HK-2 (cell line): ENCODE measurements around the gene MPHOSPH8.
"Not testable (repeated sequence)": the region's sequence is repeated elsewhere in the genome, so short reads cannot be mapped to it uniquely, and the experiment has no call there.

ENCODE experiments used
- DNase-seq: peaks from one replicate; pipeline ENCODE4 v3.0.0-alpha.2; 2018; ENCODE audit not compliant: unreplicated experiment

MPHOSPH8 gene

DNA sequence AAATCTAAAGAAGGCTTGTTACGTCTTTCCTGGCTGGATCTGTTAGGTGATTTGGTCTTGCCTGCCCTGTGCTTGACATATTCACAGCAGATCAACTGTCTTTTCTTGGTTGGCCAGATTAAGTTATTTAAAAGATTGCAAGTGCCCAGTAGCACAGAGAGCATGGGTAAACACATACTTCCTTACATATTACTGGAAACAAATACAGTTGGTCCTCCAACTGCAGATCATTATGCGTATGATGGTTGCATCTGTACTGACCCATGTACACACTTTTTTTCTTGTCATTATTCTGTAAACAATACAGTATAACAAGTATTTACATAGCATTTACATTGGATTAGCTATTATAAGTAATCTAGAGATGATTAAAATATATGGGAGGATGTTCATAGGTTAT, 9.2 kb upstream of the MPHOSPH8 start:
- DNase-seq: no peak

DNA sequence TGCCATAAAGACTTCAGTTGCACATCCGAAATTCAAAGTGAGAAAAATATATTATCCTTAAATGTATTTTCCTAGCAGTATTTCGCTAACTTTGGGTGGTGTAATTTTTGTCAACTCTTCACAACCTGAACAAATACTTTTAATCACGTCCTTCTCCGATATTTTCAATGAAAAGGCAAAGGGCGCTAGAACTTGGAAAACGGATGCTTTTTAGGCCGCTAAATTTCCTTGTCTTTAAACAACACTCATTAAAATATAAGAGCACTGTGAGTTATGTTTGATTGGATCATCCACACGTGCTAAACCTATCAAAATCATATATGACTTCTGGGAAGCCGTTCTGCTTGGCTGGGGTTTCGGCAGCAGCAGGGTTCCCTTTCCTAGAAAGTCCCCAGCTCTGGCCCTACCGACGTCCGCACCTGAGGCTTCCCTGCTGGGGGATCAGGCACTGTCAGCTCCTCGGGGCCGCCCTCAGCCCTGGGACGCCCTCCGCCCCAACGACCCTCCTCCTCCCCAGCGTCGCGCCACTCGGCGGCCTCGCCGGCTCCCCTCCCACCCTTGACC, 462 bp upstream of the MPHOSPH8 start:
- no peak for DNase-seq

DNA sequence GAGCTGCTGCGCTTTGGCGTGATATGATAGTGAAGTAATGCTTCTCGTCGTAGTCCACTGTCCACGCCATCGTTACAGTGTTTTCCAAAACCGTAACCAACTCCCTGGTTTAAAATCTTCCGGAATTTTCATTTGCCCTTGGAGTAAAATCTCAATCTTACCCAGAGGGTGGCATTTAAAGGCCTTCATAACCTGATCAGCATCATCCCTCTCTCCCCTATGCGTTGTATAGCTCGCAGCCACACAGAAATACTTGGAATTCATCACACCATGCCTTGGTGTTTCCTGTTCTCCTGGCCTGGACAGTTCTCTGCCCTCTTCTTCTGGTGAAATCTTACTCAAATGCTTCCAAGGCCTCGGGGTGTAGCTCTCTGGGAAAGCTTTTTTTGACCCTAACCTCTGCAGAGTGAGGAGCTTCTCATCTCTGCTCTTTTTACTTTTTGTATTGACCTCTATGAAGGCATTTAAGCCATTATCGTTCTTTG, 839 bp downstream of the MPHOSPH8 start:
- peak; percentile 20 for DNase-seq

DNA sequence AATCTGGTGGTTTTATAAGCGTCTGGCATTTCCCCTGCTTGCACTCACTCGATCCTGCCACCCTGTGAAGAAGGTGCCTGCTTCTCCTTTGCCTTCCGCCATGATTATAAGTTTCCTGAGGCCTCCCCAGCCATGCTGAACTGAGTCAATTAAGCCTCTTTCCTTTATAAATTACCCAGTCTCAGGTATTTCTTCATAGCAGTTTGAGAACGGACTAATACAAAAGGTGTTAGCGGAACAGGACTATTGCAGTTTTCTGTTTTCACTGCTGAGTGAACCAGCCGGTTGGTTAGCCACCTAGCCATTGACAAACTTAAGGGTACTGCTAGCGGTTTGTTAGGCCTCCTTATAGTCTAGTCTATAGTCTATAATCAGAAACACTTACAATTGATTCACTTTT, 2.5 kb downstream of the MPHOSPH8 start:
- DNase-seq: not testable (repeated sequence)

DNA sequence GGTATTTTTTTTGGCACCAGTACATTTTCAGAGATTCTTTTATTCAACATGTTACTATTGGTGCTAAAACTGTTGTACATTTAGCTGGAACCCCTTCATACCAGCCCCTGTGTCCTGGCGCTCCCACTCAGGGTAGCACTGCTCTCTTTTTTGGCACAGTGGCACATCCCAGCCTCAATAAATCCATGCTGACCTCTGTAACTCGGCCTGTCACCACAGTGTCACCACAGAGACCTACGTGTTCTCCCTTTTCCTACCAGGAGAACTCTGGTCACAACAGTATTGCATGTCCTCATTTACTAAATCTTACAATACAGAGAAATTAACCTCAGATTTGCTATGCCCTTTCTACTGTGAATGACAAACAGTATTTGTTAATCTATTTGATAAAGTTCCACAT, 10.2 kb downstream of the MPHOSPH8 start:
- DNase-seq: no peak

GRCh38 chr13:19645000-19645399, 11.5 kb downstream of the MPHOSPH8 start:
- DNase-seq: no peak

DNA sequence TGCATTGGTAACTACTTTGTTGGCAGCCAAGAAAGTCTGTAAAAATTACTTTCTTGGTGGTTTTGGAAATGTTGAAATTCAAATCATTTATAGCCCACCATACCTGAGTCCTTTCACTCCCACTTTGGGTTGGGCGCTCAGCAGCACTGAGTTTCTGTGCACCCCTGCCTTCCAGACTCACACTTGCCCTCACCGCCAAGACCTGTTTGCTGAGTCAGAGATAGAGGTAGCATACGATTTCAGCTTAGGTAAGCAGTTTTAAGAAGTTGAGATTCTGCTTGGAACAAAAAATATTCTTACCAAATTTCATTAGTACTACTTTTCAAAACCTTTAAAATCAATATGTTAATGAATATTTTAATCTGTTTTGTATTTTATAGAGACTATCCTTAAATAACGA, 12.6 kb downstream of the MPHOSPH8 start:
- DNase-seq: no peak

DNA sequence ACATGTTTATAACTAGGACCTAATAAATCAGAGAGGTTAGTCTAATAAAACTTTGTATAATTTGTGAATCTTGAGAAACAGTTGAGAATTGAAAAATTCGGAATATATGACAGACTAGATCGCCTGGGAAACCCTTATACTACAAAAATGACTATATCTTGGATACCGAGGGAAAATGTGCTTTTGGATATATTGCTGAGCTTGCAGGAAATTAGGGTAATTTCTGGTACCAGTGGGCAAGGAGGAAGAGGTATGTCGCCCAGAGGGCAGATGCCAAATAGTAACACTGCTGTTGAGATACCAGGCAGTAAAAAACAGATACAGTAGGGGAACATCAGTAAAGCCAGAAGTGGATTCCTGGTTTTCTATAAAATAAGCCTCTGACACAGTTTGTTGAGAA, 17.3 kb downstream of the MPHOSPH8 start:
- DNase-seq: no peak

- no peak for DNase-seq
Observed at GRCh38 chr13:19657872-19658591, 24.6 kb downstream of the MPHOSPH8 start.

DNA sequence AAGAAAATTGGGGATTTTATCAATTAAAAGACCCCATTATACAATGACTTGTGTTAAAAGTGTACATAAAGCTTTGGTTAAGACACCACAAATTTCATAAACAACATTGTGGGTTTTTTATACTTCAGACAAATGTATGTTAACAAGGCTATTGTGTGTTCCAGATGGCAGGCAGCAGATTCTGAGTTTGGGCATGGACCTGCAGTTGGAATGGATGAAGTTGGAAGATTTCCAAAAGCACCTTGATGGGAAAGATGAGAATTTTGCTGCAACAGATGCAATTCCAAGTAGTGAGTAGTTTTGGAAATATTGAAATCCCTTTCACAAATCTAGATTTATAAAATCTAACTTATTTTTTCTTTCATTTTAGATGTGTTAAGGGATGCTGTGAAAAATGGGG, 25.4 kb downstream of the MPHOSPH8 start:
- no peak for DNase-seq

DNA sequence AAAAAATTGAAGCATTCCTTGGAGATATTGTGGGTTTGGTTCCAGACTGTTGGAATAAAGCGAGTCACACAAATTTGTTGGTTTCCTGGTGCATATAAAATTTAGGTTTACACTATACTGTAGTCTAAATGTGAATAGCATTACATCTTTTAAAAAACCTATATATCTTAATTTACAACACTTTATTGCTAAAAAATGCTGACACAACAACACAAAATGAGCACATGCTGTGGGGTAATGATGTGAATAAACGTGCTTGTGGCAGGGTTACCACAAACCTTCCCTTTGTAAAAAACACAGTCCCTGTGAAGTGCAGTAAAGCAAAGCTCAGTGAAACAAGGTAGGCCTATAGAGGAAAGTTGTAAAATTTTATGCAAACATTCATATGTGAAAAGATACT, 27.7 kb downstream of the MPHOSPH8 start:
- DNase-seq: no peak

- DNase-seq: no peak
Observed at GRCh38 chr13:19661561-19661960, 28.1 kb downstream of the MPHOSPH8 start.

- no peak for DNase-seq
Observed at GRCh38 chr13:19663416-19663979, 30.0 kb downstream of the MPHOSPH8 start.

DNA sequence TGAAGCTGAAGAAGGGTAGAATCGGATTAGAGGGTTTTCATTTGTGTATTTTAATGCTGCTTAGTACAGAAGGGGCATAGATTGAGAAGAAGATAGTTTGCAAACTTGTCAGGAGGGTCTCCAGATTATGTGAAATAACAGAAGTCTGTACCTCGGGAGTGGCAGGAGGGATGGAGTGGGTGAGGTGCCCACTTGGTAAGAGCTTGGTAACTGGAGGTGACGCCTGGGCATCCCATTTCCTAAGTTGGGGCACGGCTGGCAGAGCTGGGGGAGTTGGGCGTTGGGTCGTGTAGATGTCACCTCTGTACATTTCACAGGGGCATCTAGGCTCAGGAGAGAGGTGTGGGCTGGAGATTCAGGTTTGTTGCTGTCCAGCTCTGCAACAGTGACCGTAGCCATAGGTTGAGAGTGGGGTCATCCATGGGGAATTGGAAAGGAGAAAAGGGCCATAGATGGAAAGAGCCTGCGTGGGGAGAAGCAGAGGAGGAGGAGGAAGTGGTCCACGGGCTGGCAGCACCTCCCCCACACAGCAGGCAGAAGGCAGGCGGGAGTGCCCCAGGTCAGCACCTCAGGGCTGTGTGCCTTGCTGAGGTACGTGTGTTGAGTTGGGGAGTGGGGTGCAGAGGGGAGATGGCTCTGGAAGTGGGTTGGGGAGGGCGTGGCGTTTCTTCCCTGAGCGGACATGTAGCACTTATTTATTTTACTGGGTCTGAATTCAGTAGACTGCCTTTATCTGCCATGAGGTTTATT, 31.2 kb downstream of the MPHOSPH8 start:
- DNase-seq: no peak

GRCh38 chr13:19665427-19665859, 32.0 kb downstream of the MPHOSPH8 start:
- no peak for DNase-seq

GRCh38 chr13:19668778-19669177, 35.3 kb downstream of the MPHOSPH8 start:
- DNase-seq: no peak

DNA sequence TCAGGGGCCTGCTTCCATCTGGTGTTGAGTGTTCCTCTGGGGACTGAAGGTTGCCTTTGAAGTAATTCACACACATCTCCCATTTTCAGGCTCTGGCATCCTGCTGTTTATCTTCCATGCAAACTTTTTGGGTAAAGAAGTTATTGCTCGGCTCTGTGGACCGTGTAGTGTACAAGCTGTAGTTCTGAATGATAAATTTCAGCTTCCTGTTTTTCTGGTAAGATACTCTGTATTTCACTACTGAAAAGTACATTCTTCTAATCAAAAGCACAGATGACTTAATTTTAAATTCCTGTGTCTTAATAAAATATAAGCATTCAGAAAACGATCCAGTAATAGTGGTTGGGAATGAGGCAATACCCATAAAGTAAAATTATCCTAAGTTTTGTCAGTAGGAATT, 36.7 kb downstream of the MPHOSPH8 start:
- DNase-seq: no peak

DNA sequence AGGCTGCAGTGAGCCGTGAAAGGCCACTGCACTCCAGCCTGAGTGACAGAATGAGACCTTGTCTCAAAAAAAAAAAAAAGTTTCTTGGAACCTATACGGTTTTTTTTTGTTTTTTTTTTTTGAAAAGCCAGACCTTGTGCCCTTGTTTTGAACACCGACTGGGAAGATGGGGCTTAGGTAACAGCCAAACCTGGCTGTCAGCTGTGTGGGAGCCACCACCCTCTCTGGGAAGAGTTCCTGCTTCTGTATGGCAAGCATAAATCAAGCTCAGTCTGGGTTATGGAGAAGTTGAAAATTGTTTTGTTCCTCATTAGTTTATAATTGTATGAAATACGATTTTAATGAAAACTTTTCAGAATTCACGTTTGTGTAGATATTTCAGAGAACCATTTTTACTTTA, 39.5 kb downstream of the MPHOSPH8 start:
- no peak for DNase-seq

DNA sequence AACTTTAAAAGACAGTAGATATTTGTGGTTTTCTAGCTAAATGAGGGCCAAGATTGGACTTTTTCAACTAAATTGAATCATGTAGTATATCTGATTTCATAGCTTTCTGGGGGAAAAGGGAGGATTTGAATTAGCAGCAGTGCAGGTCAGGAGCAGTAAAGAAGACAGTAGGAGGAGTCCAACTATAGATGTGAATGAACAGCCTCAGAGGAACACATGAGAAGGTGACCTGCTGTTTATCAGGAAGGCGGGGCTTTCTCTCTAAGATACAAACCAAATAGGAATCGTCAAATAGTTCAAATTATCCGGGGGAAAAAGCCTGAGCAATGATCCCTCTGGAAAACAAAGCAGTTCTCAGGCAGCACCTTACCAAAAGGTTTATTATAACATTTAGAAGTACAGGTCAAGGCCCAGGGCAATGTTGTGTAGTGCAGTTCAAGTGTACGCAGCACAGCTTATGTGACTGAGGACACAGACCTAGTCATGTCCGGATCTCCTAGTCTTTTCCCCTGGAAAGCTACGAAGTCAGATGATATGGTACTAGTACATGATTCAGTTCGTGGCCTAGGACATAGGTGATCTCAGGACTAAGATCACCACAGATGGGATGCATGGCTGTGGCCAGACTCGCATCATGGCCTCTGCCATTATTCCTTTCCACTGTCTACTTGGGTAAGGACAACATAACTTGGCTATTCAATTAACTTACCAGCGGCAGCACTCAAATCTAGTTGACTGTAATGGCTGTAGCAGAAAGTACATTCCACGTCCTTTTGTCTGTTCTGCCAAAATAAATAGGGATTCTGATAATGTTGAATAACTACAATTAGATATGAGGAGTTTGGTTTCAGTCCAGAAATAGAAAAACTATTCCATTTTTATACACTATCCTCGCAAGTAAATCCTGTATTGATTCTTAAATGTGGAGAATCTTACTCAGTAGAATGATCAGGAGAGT, 40.3 kb downstream of the MPHOSPH8 start:
- no peak for DNase-seq

GRCh38 chr13:19674898-19675297, 41.4 kb downstream of the MPHOSPH8 start:
- DNase-seq: no peak

DNA sequence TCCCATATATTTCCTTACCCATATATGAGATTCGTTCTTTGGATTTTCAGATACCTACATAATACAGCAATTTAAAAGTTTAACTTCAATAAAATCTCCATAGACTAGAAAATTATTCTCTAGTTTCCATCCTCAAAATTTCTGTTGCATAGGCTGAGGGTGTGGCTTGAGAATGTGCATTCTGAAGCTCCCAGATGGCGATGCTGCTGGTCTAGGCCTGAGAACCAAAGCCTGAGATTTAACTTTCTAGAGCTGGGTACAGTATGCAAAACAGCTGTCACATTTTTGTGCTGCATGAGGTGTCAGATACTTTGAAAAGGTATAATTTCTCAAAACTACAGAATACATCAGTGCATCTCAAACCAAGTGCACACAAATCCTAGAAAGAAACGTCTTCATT, 42.7 kb downstream of the MPHOSPH8 start:
- no peak for DNase-seq
